ENCODE results near the gene TBXT. TPM values are rescaled to one million over a fixed set of nuclear protein-coding genes. Genes with fewer than 3 reads are reported as not detected.
"Not testable (repeated sequence)": the region's sequence is repeated elsewhere in the genome, so short reads cannot be mapped to it uniquely, and the experiment has no call there.

The TBXT gene
- total RNA-seq, 1 donor from 2014 or later, result not detected

GRCh38 chr6:166127624-166128472 is 39.8 kb downstream of the TBXT start:
- no peak for DNase-seq (ENCODE audit: low read depth)
- no peak overlapping the region for H3K4me3 ChIP-seq (ENCODE audit: low read depth, low read length)
- no peaks in the 10 kb centered on the region for H3K36me3 ChIP-seq (ENCODE audit: control insufficient read depth, insufficient read depth, low read length)
- no peak for TF ChIP-seq CTCF (IDR thresholded peaks at IDR 0.05; ENCODE audit: insufficient read depth, low read length, poor library complexity, severe bottlenecking)
- H3K27me3 ChIP-seq (ENCODE audit: control insufficient read depth, insufficient read depth, low read length), result peaks cover 4% of the 10 kb centered on the region

- not testable (repeated sequence) for H3K36me3 ChIP-seq (ENCODE audit: control insufficient read depth, insufficient read depth, low read length); DNase-seq (ENCODE audit: low read depth); H3K4me3 ChIP-seq (ENCODE audit: low read depth, low read length); H3K27me3 ChIP-seq (ENCODE audit: control insufficient read depth, insufficient read depth, low read length)
Measured at GRCh38 chr6:166123115-166123514, 44.5 kb downstream of the TBXT start.

- peaks cover 2% of the 10 kb centered on the region for H3K27me3 ChIP-seq (ENCODE audit: control insufficient read depth, insufficient read depth, low read length)
- no peak for TF ChIP-seq CTCF (IDR thresholded peaks at IDR 0.05; ENCODE audit: insufficient read depth, low read length, poor library complexity, severe bottlenecking)
- DNase-seq (ENCODE audit: low read depth), result no peak
- no peak overlapping the region for H3K4me3 ChIP-seq (ENCODE audit: low read depth, low read length)
- H3K36me3 ChIP-seq (ENCODE audit: control insufficient read depth, insufficient read depth, low read length), result no peaks in the 10 kb centered on the region
Measured at GRCh38 chr6:166121726-166122125, 45.9 kb downstream of the TBXT start.

DNA sequence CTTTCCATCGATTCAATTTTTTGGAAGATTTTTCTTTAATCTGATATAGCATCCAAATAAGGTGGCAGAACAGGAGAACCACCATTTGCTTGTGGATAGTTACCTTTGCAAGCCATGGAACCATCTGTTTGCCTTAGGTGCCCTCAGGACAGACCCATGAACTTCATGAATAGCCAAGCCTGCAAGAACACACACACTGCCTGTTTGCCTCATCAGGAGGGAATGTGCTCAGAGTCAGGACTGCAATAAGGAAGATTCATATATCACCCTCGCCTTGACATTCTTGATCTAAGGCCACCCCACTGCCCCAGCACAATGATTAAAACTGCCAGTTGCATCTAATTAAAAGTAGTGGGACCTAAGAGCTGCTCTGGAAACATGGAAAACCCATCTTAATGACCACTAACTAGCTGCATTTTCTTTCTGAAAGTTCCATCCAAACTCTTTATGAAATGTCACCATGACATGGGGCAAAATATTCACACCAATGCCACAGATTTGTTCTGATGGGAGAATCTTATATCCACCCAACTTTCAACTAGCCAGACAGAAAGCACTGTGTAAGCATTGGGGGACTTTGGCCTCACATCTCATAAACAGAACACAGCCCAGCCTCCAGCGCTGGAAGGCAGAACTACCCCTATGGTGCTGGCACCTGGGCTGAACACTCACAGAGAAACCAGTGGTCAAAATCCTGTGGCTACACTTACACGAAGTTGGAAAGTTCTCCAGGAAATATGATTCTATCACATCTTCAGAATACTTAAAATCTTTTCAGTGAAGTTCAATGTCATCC is 48.3 kb downstream of the TBXT start:
- TF ChIP-seq CTCF (IDR thresholded peaks at IDR 0.05; ENCODE audit: insufficient read depth, low read length, poor library complexity, severe bottlenecking), result no peak
- H3K36me3 ChIP-seq (ENCODE audit: control insufficient read depth, insufficient read depth, low read length), result no peaks in the 10 kb centered on the region
- no peaks in the 10 kb centered on the region for H3K27me3 ChIP-seq (ENCODE audit: control insufficient read depth, insufficient read depth, low read length)
- DNase-seq (ENCODE audit: low read depth), result no peak
- no peak overlapping the region for H3K4me3 ChIP-seq (ENCODE audit: low read depth, low read length)

DNA sequence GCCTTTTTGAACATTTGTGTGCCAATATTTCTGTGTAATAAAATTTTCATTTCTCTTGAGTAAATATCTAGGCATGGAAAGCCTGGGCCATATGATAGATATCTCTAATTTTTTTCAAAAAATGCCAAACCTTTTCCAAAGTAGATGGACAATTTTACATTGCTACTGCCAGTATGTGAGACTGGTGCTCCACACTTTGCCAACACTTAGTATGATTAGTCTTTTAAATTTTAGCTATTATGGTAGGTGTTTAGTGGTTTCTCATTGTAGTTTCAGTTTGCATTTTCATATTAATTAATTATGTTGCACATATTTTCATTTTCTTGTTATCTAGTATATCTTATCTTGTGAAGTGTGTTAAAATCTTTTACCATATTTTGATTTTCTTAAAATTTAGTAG is 52.0 kb downstream of the TBXT start:
- TF ChIP-seq CTCF (IDR thresholded peaks at IDR 0.05; ENCODE audit: insufficient read depth, low read length, poor library complexity, severe bottlenecking), result no peak
- no peak overlapping the region for H3K4me3 ChIP-seq (ENCODE audit: low read depth, low read length)
- no peaks in the 10 kb centered on the region for H3K36me3 ChIP-seq (ENCODE audit: control insufficient read depth, insufficient read depth, low read length)
- no peak for DNase-seq (ENCODE audit: low read depth)
- H3K27me3 ChIP-seq (ENCODE audit: control insufficient read depth, insufficient read depth, low read length), result no peaks in the 10 kb centered on the region

DNA sequence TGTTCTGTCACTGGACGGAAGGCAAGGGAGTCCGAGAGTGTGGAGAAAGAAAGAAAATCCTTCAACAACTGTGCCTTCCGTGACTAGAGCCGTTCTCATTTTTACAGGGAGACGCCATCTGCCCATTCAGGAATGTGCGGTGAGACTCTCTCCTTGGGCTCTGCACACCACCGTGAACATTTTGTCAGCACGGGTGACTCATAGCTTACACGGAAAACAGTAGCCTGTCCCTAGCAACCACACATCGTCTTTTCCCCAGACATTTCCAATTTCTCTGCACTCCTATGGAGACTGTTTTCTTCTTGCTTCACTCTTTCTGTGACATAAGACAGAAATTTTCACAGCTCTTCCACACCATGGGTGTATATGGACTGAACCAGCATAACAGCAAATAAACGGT is 55.1 kb downstream of the TBXT start:
- Histone ChIP-seq H3K36me3 (ENCODE audit: control insufficient read depth, insufficient read depth, low read length) (no peaks in the 10 kb centered on the region), H3K27me3 (ENCODE audit: control insufficient read depth, insufficient read depth, low read length) (no peaks in the 10 kb centered on the region), H3K4me3 (ENCODE audit: low read depth, low read length) (no peak overlapping the region)
- DNase-seq (ENCODE audit: low read depth), result no peak
- no peak for TF ChIP-seq CTCF (IDR thresholded peaks at IDR 0.05; ENCODE audit: insufficient read depth, low read length, poor library complexity, severe bottlenecking)
